Measurements from ENCODE around the gene GRK3.

The GRK3 gene

DNA sequence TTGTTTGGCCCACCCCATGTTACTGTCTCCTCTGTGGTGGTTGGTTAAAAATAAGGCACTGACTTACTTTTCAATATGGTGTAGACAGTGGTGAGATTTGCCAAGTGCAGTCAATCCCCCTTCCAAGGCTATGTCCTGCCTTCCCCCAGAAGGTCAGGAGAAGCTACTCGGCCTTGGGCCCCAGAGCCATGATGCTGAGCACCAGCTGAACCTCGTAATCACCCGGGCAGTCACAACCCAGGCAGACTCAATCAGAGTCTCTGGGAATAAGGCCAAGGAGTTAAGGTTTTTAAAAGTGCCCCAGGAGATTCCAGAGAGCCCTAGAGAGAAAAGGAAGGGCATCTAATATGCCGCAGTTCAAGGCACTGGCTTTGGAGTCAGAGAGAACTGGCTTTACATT, 201.3 kb downstream of the GRK3 start:
- DNase-seq, result no peak

- no peak for DNase-seq
Measured at GRCh38 chr22:25766418-25766817, 201.9 kb downstream of the GRK3 start.

DNA sequence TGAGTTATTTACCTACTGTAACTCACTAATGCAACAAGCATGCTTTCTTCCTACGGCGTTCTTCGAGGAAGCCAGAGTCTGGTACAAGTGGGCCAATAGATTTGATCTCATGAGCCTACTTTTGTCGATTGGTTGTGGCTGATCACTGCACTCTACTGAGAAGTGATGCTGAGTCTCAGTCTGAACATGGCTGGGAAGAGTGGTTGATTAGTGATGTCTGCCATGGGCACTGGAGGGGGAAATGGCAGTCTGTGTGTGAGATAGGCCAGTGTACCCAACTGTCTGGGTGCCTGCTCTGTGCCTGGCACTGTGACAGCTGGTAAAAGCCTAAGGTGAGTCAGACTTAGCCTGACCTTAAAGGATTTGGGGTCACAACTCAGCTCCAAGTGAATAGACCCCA, 205.9 kb downstream of the GRK3 start:
- no peak for DNase-seq

GRCh38 chr22:25772288-25772687, 207.8 kb downstream of the GRK3 start:
- no peak for DNase-seq

DNA sequence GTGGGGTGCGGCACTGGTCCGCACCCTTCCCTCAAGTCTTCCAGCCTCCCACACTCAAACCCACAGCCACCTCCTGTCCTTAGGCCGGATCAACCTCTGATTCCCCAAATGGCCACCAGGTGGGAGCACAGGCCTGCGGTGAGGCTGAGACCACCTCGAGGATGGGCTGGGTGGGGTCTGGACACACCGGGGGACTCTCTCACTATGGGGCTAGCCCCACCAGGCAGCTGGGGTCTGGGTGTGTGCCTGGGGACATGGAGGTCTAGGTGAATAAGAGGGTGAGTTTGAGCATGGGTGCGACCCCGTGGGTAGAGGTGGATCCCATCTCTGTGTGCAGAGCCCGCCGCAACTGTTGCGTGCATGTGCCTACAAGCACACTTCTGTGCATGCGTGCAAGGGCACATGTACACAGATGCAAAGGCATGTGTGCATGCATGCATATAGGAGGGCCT, 210.1 kb downstream of the GRK3 start:
- DNase-seq, result no peak

GRCh38 chr22:25775531-25775930, 211.1 kb downstream of the GRK3 start:
- no peak for DNase-seq

DNA sequence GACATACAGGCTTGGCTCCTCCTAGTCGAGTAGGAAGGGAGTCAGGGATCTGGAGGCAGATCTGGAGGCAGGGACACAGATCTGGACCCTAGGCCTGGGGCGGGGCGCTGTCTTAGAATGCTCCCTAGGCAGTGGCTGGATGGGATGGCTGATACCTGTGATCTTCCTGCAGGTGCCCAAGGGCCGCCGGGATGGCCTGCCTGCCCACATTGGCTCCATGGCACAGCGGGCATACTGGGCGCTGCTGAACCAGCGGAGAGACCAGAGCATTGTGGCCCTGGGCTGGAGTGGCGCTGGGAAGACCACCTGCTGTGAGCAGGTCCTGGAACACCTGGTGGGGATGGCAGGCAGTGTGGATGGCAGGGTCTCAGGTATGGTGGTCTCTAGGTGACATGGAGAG, 212.9 kb downstream of the GRK3 start:
- DNase-seq, result no peak

- no peak for DNase-seq
Measured at GRCh38 chr22:25777870-25778269, 213.4 kb downstream of the GRK3 start.
